Measurements from ENCODE around the gene ITIH1.

GRCh38 chr3:52817221-52817620 lies 39.8 kb downstream of the ITIH1 start:
- no peak for TF ChIP-seq CTCF (IDR thresholded peaks at IDR 0.05)
- TF ChIP-seq POLR2A (IDR thresholded peaks at IDR 0.05), result no peak
- no peak for TF ChIP-seq POLR2AphosphoS5 (IDR thresholded peaks at IDR 0.05)
- no peak for TF ChIP-seq EP300 (IDR thresholded peaks at IDR 0.05; ENCODE audit: low read depth)

All from transverse colon (tissue), 4 donors.